Stimulated activated CD8-positive, alpha-beta memory T cell treated with anti-CD3 and anti-CD28 coated beads, Interleukin-15, amount 100 ng/mL, for 48 hours (primary cell): Measurements from ENCODE around the gene FRMPD1.
A peak's percentile ranks its signal among the peaks of the same experiment; 100 is the strongest.

Experiments used
- DNase-seq, 2 donors: peaks; one replicate each; pipeline ENCODE4 v3.0.0-alpha.2; 2020; ENCODE audit warnings: low read depth in 2 of 2

Gene FRMPD1

GRCh38 chr9:37776328-37776727, 125.6 kb downstream of the FRMPD1 start:
- DNase-seq: no peak

- DNase-seq: no peak
Observed at GRCh38 chr9:37778534-37778933, 127.8 kb downstream of the FRMPD1 start.

- DNase-seq: no peak
Observed at GRCh38 chr9:37784291-37784615, 133.5 kb downstream of the FRMPD1 start.

GRCh38 chr9:37784616-37785483, 134.1 kb downstream of the FRMPD1 start, which contains the start of gene EXOSC3:
EXOSC3 (minus strand) TSS chr9:37785064; CDS start chr9:37785044, 20 bp downstream.
- peak; percentile 81 to 82 for DNase-seq

- no peak for DNase-seq
Observed at GRCh38 chr9:37787059-37787458, 136.3 kb downstream of the FRMPD1 start.

- DNase-seq: no peak
Observed at GRCh38 chr9:37788332-37788731, 137.6 kb downstream of the FRMPD1 start.

GRCh38 chr9:37790096-37790495, 139.3 kb downstream of the FRMPD1 start:
- DNase-seq: no peak

GRCh38 chr9:37792122-37792521, 141.4 kb downstream of the FRMPD1 start:
- DNase-seq: no peak

- no peak for DNase-seq
Observed at GRCh38 chr9:37796232-37796631, 145.5 kb downstream of the FRMPD1 start.
